Smooth muscle cell (in vitro differentiated cells): ENCODE data around the gene KDM1B. TPM values are rescaled to one million over a fixed set of nuclear protein-coding genes. Genes with fewer than 3 reads are reported as not detected.

Experiments used
- DNase-seq: peaks from one replicate; lab custom pipeline; 2025; ENCODE audit not compliant: unreplicated experiment; lab: John Stamatoyannopoulos, UW
- H2AFZ ChIP-seq: fragments of 200-600 bp; sonication (generic); 2 replicates; pipeline ENCODE4 v1.6.0; 2016; ENCODE audit warnings: antibody characterized with exemption, low read depth, mild to moderate bottlenecking
- H3F3A ChIP-seq: fragments of 200-600 bp; sonication (generic); 2 replicates; pipeline ENCODE4 v1.6.0; 2017; ENCODE audit warnings: antibody characterized with exemption, low read depth
- H3K27ac ChIP-seq: fragments of 200-600 bp; sonication (generic); 2 replicates; pipeline ENCODE4 v1.5.1; 2016; ENCODE audit warnings: low read depth, mild to moderate bottlenecking
- H3K27me3 ChIP-seq: fragments of 200-600 bp; sonication (generic); 2 replicates; pipeline ENCODE4 v1.6.1; 2016; ENCODE audit warnings: low read depth, mild to moderate bottlenecking
- H3K36me3 ChIP-seq: fragments of 200-600 bp; sonication (generic); 2 replicates; pipeline ENCODE4 v1.5.1; 2016; ENCODE audit warnings: low read depth
- H3K4me1 ChIP-seq: fragments of 200-600 bp; sonication (generic); 2 replicates; pipeline ENCODE4 v1.5.1; 2016; ENCODE audit warnings: low read depth
- H3K4me2 ChIP-seq: fragments of 200-600 bp; sonication (generic); 2 replicates; pipeline ENCODE4 v1.6.0; 2016; ENCODE audit warnings: mild to moderate bottlenecking
- H3K4me3 ChIP-seq: fragments of 200-600 bp; sonication (generic); 2 replicates; pipeline ENCODE4 v1.5.1; 2016; ENCODE audit warnings: mild to moderate bottlenecking
- H3K79me2 ChIP-seq: fragments of 200-600 bp; sonication (generic); 2 replicates; pipeline ENCODE4 v1.6.0; 2016; ENCODE audit warnings: low read depth, mild to moderate bottlenecking
- H3K9ac ChIP-seq: fragments of 200-600 bp; sonication (generic); 2 replicates; pipeline ENCODE4 v1.6.0; 2016; ENCODE audit warnings: low read depth
- H3K9me3 ChIP-seq: fragments of 200-600 bp; sonication (generic); replicated peaks from 2 replicates; pipeline ENCODE4 v1.5.1; 2016; ENCODE audit warnings: low read depth
- H4K20me1 ChIP-seq: fragments of 200-600 bp; sonication (generic); 2 replicates; pipeline ENCODE4 v1.6.0; 2016; ENCODE audit warnings: low read depth
- WGBS: methylation state at CpG from one replicate; pipeline ENCODE4 v1.1.7; 2016; ENCODE audit warnings: low lambda C conversion rate; 5-methylcytosine and 5-hydroxymethylcytosine counted together
- polyA plus RNA-seq: library from polyadenylated mRNA; unstranded; fragments of >200 nt; fragmentation: Nextera tagmentation; extraction: Ambion mirVana; gene quantifications from 2 replicates; pipeline ENCODE4 v1.2.1, GENCODE V29; 2016
- total RNA-seq: library from RNA; depleted of rRNA; stranded (reverse); fragments of >200 nt; gene quantifications from 2 replicates; pipeline ENCODE4 v1.2.3, GENCODE V29; 2014
- TF ChIP-seq, protein P1 (sequence below): fragments of 200-600 bp; sonication (generic); IDR thresholded peaks from 2 replicates; pipeline ENCODE4 v1.5.1; 2017; ENCODE audit warnings: borderline replicate concordance, mild to moderate bottlenecking, antibody characterized with exemption; ENCODE audit not compliant: insufficient read depth, poor library complexity, severe bottlenecking

Gene KDM1B
- total and polyA plus RNA-seq, 2 experiments from 2014 or later: 8.2 to 15.8 TPM

DNA sequence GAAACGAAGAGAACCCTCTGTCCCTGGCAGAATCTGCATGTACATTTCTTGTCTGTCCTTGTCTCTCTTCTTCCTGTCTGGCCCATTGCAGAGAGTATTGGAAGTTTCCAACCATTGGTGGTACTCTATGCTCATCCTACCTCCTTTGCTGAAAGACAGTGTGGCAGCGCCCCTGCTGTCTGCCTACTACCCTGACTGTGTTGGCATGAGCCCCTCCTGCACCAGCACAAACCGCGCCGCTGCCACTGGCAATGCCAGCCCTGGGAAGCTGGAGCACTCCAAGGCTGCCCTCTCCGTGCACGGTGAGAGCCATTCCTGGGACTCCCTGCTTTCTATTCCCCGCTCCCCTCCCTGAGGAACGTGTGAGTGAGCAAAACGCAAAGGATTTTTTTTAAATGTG lies 32.5 kb downstream of the KDM1B start:
- Histone ChIP-seq H3F3A (no peaks in the 10 kb centered on the region), H3K4me3 (no peak overlapping the region), H3K9me3 (no peaks in the 10 kb centered on the region), H2AFZ (no peak overlapping the region), H4K20me1 (no peaks in the 10 kb centered on the region), H3K27me3 (no peaks in the 10 kb centered on the region), H3K79me2 (no peaks in the 10 kb centered on the region), H3K4me1 (no peaks in the 10 kb centered on the region), H3K36me3 (peaks cover 4% of the 10 kb centered on the region), H3K4me2 (no peak overlapping the region), H3K9ac (no peak overlapping the region), H3K27ac (no peak overlapping the region)
- DNase-seq: no peak
- TF ChIP-seq, protein P1, sequence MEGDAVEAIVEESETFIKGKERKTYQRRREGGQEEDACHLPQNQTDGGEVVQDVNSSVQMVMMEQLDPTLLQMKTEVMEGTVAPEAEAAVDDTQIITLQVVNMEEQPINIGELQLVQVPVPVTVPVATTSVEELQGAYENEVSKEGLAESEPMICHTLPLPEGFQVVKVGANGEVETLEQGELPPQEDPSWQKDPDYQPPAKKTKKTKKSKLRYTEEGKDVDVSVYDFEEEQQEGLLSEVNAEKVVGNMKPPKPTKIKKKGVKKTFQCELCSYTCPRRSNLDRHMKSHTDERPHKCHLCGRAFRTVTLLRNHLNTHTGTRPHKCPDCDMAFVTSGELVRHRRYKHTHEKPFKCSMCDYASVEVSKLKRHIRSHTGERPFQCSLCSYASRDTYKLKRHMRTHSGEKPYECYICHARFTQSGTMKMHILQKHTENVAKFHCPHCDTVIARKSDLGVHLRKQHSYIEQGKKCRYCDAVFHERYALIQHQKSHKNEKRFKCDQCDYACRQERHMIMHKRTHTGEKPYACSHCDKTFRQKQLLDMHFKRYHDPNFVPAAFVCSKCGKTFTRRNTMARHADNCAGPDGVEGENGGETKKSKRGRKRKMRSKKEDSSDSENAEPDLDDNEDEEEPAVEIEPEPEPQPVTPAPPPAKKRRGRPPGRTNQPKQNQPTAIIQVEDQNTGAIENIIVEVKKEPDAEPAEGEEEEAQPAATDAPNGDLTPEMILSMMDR: no peak
- 96% methylated on average over 10 of the region's 10 CpGs for WGBS

DNA sequence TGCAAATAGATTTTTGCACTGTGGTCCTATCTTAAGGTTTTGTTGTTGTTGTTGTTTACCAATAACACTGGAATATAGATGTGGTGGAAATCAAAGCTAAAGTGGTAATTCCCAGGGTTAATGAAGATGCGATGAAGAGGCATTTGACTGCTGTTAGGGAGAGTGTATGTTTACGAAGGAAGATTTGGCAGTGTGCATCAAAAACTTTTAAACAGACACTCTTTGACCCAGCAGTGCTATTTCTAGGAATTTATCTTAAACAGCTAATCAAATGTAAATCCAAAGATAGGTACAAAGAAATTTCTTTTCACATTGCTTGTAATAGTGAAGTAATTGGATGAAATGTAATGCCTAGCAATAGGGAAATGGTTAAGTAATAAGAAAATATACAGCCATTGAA lies 34.0 kb downstream of the KDM1B start:
- no peak for DNase-seq
- H3K36me3 ChIP-seq: peaks cover 4% of the 10 kb centered on the region
- no peak overlapping the region for H3K4me2 ChIP-seq
- TF ChIP-seq, protein P1: no peak
- no peaks in the 10 kb centered on the region for H3K9me3 ChIP-seq
- no peak overlapping the region for H3K4me3 ChIP-seq
- H3K27me3 ChIP-seq: no peaks in the 10 kb centered on the region
- H3K4me1 ChIP-seq: no peaks in the 10 kb centered on the region
- WGBS: 68% methylated on average over 2 of the region's 2 CpGs
- H2AFZ ChIP-seq: no peak overlapping the region
- H3K9ac ChIP-seq: no peak overlapping the region
- H3F3A ChIP-seq: no peaks in the 10 kb centered on the region
- no peaks in the 10 kb centered on the region for H3K79me2 ChIP-seq
- no peak overlapping the region for H3K27ac ChIP-seq
- no peaks in the 10 kb centered on the region for H4K20me1 ChIP-seq

DNA sequence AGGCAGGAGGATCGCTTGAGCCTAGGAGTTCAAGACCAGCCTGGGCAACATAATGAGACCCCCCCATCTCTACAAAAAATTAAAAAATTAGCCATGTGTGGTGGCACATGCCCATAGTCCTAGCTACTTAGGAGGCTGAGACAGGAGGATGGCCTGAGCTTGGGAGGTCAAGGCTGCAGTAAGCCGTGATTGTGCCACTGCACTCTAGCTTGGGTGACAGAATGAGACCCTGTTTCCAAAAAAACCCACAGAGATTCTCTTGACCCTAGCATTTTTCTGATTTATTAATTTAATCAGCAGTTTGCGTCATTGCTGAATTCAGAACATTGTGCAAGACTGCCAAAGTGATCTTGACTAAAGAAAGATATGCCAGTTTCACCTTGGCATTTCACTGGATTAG lies 36.8 kb downstream of the KDM1B start:
- Histone ChIP-seq H3K9me3 (no peaks in the 10 kb centered on the region), H3K79me2 (no peaks in the 10 kb centered on the region), H2AFZ (no peak overlapping the region), H3K4me2 (no peak overlapping the region), H3F3A (no peaks in the 10 kb centered on the region), H3K27ac (no peak overlapping the region), H3K36me3 (peaks cover 4% of the 10 kb centered on the region), H3K4me1 (peaks cover 1% of the 10 kb centered on the region), H3K9ac (no peak overlapping the region), H3K27me3 (no peaks in the 10 kb centered on the region), H3K4me3 (no peak overlapping the region), H4K20me1 (no peaks in the 10 kb centered on the region)
- DNase-seq: no peak
- WGBS: 97% methylated on average over 3 of the region's 3 CpGs
- TF ChIP-seq, protein P1: no peak

DNA sequence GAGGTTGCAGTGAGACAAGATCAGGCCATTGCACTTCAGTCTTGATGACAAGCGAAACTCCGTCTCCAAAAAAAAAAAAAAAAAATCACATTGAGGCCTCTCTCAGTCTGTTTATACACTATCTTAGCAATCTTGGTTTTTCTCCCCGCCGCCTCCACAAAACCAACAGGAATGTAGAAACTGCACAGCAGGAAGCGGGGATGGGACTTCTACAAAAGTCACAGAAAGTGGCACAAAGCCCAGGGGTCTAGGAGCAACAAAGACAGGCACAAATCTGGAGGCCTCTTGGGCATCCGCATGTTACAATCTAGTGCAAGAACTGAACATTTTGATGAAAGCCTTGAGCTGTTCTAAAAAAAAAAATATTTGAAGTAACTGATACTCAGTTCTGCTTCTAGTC lies 48.6 kb downstream of the KDM1B start:
- Histone ChIP-seq H3K27me3 (no peaks in the 10 kb centered on the region), H3K9me3 (no peaks in the 10 kb centered on the region), H3K27ac (no peak overlapping the region), H3K4me3 (no peak overlapping the region), H3K36me3 (no peaks in the 10 kb centered on the region), H3K4me1 (peaks cover 5% of the 10 kb centered on the region), H4K20me1 (no peaks in the 10 kb centered on the region), H3K79me2 (no peaks in the 10 kb centered on the region), H3F3A (no peaks in the 10 kb centered on the region), H2AFZ (no peak overlapping the region), H3K4me2 (peak overlapping the region; percentile 60), H3K9ac (no peak overlapping the region)
- TF ChIP-seq, protein P1: no peak
- DNase-seq: no peak
- 23% methylated on average over 6 of the region's 6 CpGs for whole genome bisulfite sequencing
